HG03039 (cell line): Measurements from ENCODE around the gene C19orf47.
"Not testable (repeated sequence)": the region's sequence is repeated elsewhere in the genome, so short reads cannot be mapped to it uniquely, and the experiment has no call there.

Source experiments
- ATAC-seq: cut with Tn5 transposase; IDR thresholded peaks from one replicate; pipeline ENCODE4 v1.9.1; 2021; ENCODE audit warnings: mild to moderate bottlenecking, moderate library complexity; ENCODE audit not compliant: unreplicated experiment

Gene C19orf47

DNA sequence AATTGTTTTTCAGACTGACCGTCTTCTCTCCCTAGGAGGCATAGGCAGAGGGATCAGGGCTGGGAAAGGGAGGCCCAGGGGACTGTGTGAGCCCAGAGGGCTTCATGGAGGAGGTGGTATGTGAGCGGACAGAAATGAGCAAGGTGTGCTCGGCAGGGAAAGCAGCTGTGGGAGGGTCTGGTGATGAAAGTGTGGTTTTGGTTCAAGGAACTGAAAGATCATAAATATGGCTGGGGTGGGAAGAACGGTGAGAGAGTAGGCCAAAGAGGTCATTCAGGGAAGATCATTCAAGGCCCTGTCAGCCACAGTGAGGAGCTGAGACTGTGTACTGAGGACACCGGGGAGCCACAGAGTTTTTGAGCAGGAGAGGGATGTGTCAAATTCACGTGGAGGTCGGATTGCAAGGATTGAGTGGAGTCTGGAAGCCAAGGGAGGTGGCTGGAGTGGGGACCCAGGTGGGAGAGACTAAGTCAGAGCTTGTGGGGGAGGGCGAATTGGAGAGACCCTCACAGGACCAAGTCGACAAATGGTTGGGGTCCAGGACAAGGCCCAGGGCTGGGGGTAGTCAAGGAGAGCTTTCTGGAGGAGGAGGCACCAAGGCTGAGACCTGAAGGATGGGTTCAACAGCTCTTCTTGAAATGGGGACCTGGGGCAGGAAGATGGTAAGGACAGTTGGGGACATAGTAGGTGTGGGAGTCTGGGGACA is 7.9 kb upstream of the C19orf47 start:
- no peak for ATAC-seq

DNA sequence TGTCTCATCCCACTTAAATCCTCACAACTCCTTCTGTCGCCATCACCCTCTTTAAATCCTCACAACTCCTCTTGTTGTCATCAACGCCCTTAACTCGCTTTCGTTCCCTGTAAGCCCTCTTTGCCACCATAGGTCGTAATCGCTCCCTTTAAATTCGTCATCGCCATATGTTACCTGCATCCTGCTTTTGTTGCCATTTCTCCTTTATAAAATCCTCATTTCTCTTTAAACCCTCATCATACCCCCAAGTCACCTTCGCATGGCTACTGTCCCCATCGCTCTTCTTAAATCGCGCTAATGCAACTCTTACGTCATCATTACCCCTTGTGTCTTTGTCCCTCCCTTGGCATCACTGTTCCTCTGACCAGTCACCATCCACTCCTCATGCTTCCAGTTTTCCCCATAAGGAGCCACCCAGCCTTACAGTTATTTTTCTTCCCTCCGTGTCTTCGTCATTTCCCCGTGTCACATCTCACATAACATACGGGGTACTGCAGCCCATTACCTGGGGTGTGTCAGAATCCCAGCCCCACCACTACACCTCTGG is 837 bp upstream of the C19orf47 start:
- ATAC-seq: no peak

DNA sequence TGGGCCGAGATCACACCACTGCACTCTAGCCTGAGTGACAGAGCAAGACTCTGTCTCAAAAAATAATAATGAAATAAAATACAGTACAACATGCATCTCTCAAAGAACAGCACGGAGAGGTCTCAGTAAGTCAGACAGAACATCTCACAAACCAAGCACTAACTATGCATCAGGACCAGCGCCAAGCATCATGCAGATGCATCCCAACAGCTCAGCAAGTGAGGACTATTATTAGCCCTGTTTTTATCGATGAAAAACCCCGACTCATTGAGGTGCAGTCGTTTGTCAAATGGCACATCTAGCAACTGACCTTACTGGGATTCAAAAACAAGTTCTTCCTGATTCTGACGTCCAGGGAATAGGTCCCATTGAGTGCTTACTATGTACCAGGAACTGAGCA is 3.8 kb downstream of the C19orf47 start:
- ATAC-seq: no peak

GRCh38 chr19:40342644-40343311 is 5.4 kb downstream of the C19orf47 start:
- ATAC-seq: no peak

DNA sequence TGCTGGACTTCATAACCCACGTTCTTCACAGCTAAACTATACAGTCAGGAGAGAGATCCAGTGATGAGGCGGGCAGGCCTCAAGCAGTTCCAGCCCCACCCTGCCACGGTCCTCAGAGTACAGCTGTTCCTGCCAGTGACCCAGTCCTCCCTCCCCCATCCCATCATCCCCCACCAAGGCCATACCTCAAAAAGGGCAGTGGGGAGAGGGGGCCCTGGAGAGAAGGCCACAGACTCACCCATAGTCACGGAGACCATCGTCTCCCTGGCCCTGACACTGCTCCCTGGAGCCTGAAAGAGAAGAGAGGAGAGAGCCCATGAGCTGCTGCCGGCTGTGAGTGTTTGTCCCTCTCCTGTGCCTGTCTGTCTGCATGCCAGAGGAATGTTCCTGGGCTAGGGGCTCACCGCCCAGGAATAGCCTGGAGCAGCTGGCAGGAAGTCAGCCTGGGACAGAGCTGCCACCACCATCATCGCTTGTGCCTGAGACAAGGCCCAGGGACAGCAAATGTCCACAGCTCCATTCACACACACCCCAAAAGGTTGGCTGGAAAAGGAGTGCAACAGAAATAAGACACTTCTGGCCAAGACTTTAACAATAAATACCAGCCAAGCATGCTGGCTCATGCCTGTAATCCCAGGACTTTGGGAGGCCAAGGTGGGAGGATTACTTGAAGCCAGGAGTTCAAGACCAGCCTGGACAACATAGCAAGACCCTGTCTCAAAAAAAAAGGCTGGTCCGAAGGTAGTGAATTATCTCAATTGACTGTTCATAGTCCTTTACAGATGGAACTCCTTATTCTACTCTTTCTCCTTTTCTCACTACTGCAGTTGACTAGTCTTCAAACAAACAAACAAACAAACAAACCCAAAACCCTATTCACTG is 6.4 kb downstream of the C19orf47 start:
- ATAC-seq: no peak

GRCh38 chr19:40339018-40339728 is 9.0 kb downstream of the C19orf47 start:
- ATAC-seq: no peak

- no peak for ATAC-seq
Measured at GRCh38 chr19:40337594-40337993, 10.6 kb downstream of the C19orf47 start.

GRCh38 chr19:40337107-40337506 is 11.1 kb downstream of the C19orf47 start:
- no peak for ATAC-seq

GRCh38 chr19:40336601-40336900 is 11.6 kb downstream of the C19orf47 start:
- no peak for ATAC-seq

DNA sequence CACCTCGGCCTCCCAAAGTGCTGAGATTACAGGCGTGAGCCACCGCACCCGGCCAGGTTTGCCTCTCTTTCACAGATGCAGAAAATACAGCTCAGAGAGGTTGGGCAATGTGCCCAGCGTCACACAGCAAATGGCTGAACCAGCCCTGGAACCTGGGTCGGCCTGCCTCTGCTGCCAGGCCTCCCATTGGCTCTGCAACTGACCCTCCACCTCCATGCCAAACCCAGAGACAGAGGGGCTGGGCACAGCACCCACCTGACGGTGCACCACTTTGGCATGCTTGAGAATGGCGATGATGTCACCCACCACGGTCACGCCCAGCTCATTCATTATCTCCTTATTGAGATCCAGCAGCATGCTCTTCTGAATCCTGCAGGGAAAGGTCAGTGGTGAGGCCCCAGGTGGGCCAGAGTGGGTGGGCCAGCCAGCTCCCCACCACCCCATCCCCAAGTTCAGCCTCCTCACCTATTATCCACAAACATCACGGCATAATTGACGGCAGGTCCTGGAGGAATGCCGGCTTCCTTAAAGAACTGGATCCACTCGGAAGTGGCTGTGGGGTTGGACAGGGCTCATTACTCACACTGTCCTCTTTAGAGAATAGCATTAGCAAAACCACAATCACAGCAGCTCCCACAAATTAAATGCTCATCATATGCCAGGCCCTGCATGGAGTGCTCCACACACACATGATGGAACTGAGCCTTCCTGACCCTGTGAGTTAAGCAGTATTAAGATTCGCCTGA is 12.2 kb downstream of the C19orf47 start:
- ATAC-seq: no peak

DNA sequence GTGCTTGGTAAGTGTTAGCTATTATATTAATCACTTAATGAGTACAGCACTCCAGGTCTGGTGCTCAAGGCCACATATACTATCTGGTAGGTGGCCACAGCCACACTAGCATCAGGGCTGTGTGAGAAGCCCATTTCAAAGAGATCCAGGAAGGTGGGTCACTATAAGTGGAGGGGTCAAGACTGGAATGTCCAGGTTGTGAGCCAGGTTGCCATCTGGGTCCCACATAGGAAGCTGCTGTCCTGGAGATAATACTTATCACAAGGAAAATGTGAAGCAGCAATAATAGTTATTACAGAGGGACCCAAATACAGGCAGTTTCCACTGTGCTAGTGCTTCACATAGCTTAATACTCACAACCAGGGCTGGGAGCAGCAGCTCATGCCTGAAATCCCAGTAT is 13.1 kb downstream of the C19orf47 start:
- no peak for ATAC-seq

- ATAC-seq: not testable (repeated sequence)
Measured at GRCh38 chr19:40333083-40333482, 15.1 kb downstream of the C19orf47 start.

DNA sequence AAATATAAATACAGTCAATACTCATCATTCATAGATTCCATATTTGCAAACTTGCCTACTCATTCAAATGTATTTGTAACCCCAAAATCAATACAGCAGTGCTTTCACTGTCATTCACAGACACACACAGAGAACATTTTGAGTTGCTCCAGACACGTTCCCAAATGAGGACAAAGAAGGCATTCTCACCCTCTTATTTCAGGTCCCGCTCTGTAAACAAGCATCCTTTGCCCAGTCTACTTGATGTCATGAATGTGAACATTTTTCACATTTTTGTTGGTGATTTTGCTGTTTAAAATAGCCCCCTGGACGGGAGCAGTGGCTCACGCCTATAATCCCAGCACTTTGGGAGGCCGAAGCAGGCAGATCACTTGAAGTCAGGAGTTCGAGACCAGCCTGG is 15.5 kb downstream of the C19orf47 start:
- no peak for ATAC-seq

GRCh38 chr19:40331052-40331451 is 17.1 kb downstream of the C19orf47 start:
- no peak for ATAC-seq

- ATAC-seq: no peak
Measured at GRCh38 chr19:40326201-40326600, 22.0 kb downstream of the C19orf47 start.

GRCh38 chr19:40323705-40324104 is 24.5 kb downstream of the C19orf47 start:
- ATAC-seq: no peak

GRCh38 chr19:40322951-40323615 is 25.1 kb downstream of the C19orf47 start:
- no peak for ATAC-seq

DNA sequence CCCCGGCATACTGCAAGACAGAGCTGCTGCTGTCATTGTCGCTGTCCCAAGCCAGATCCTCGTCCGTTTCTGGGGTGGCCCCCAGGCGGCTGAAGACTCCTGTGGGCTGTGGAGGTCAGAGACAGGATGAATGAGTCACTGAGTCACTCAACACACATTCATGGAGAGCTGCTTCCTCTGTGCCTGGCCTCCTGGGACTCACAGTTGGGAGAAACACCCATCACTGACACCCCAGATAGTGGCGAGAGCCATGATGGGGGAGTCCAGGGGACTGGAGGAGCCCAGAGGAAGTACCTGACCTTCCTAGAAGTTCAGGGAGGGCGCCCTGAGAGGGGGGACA is 26.0 kb downstream of the C19orf47 start:
- ATAC-seq: no peak

DNA sequence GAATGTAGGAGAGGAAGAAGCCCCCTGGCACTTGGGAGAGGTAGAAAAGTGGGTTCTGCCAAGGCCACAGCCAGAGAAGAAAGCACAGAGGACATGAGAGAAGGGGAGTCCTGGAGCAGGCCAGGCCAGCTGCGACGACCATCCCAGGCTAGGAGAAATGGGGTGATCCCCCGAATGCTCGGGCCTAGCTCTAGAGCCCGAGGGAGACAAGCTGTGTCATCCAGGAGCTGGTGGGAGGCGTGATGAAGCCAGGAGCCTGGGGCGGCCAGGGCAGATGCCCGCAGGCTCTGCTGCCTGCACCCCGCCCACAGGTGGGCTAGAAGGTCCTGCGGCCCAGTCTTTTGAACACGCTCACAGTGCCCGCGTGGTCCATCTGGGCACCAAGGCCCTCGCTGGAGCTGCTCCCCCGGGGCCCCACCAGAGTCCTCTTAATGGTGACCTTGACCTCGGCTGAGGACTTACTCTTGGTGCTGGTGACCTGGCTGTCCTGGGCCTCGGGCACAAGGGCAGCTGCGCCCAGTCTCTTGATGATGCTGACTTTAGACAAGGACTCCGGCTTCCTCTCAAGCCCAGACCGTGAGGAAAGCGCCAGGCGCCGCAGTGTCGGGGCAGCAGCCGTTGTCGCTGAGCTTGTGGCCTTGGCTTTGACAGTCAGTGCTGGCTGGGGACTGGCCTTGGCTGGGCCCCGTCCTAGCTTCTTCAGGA is 26.5 kb downstream of the C19orf47 start:
- no peak for ATAC-seq
